Measurements from ENCODE around the gene NR6A1.
"Not testable (repeated sequence)": the region's sequence is repeated elsewhere in the genome, so short reads cannot be mapped to it uniquely, and the experiment has no call there.

NR6A1 gene

GRCh38 chr9:124743686-124744348 lies 27.3 kb downstream of the NR6A1 start:
- ChIA-PET CTCF (interaction anchor here (0.7 to 3.1 kb wide), 10 partner anchors 8 to 128 kb away, joined by 3 to 16 read pairs (median 4); no protein-coding TSS in a partner anchor), POLR2A (no interaction called here)
- no peak for TF ChIP-seq CTCF (IDR thresholded peaks at IDR 0.05; ENCODE audit: control extremely low read depth, extremely low read depth, low read depth, missing control alignments)
- DNase-seq (ENCODE audit: extremely low spot score) = no peak

- DNase-seq (ENCODE audit: extremely low spot score) = no peak
- POLR2A ChIA-PET = no interaction called here
- TF ChIP-seq CTCF (IDR thresholded peaks at IDR 0.05; ENCODE audit: control extremely low read depth, extremely low read depth, low read depth, missing control alignments) = no peak
- CTCF ChIA-PET = interaction anchor here (0.7 to 3.1 kb wide), 12 partner anchors 9 to 127 kb away, joined by 3 to 16 read pairs (median 4); partner anchors contain the start of gene NR6A1
Observed at GRCh38 chr9:124742940-124743339, 28.2 kb downstream of the NR6A1 start.

GRCh38 chr9:124741662-124742061 lies 29.4 kb downstream of the NR6A1 start:
- CTCF ChIA-PET = interaction anchor here (1.5 kb wide), 1 partner anchor 30 kb away, joined by 3 read pairs; the partner anchor contains the start of gene NR6A1
- DNase-seq (ENCODE audit: extremely low spot score) = no peak
- POLR2A ChIA-PET = no interaction called here
- no peak for TF ChIP-seq CTCF (IDR thresholded peaks at IDR 0.05; ENCODE audit: control extremely low read depth, extremely low read depth, low read depth, missing control alignments)

- no peak for DNase-seq (ENCODE audit: extremely low spot score)
- TF ChIP-seq CTCF (IDR thresholded peaks at IDR 0.05; ENCODE audit: control extremely low read depth, extremely low read depth, low read depth, missing control alignments) = no peak
- CTCF ChIA-PET = no interaction called here
- POLR2A ChIA-PET = no interaction called here
Observed at GRCh38 chr9:124741149-124741548, 30.0 kb downstream of the NR6A1 start.

GRCh38 chr9:124739360-124739759 lies 31.8 kb downstream of the NR6A1 start:
- ChIA-PET CTCF (interaction anchor here (1.1 to 1.9 kb wide), 4 partner anchors 9 to 122 kb away, joined by 3 to 4 read pairs (median 3); no protein-coding TSS in a partner anchor), POLR2A (no interaction called here)
- no peak for DNase-seq (ENCODE audit: extremely low spot score)
- TF ChIP-seq CTCF (IDR thresholded peaks at IDR 0.05; ENCODE audit: control extremely low read depth, extremely low read depth, low read depth, missing control alignments) = no peak

- DNase-seq (ENCODE audit: extremely low spot score); POLR2A ChIA-PET: not testable (repeated sequence)
- CTCF ChIA-PET = interaction anchor here (1.0 to 1.9 kb wide), 4 partner anchors 15 to 27 kb away, joined by 3 to 4 read pairs (median 3); no protein-coding TSS in a partner anchor
Observed at GRCh38 chr9:124738075-124738474, 33.0 kb downstream of the NR6A1 start.

GRCh38 chr9:124735121-124735520 lies 36.0 kb downstream of the NR6A1 start:
- CTCF ChIA-PET = interaction anchor here (0.7 to 2.5 kb wide), 7 partner anchors 9 to 117 kb away, joined by 3 to 9 read pairs (median 3); no protein-coding TSS in a partner anchor
- no peak for DNase-seq (ENCODE audit: extremely low spot score)
- TF ChIP-seq CTCF (IDR thresholded peaks at IDR 0.05; ENCODE audit: control extremely low read depth, extremely low read depth, low read depth, missing control alignments) = no peak
- POLR2A ChIA-PET = no interaction called here

GRCh38 chr9:124734741-124735083 lies 36.4 kb downstream of the NR6A1 start:
- POLR2A ChIA-PET; DNase-seq (ENCODE audit: extremely low spot score): not testable (repeated sequence)
- CTCF ChIA-PET = interaction anchor here (1.1 to 2.5 kb wide), 7 partner anchors 9 to 117 kb away, joined by 3 to 9 read pairs (median 5); no protein-coding TSS in a partner anchor
